Measurements from ENCODE around the gene UBTF.

UBTF gene

DNA sequence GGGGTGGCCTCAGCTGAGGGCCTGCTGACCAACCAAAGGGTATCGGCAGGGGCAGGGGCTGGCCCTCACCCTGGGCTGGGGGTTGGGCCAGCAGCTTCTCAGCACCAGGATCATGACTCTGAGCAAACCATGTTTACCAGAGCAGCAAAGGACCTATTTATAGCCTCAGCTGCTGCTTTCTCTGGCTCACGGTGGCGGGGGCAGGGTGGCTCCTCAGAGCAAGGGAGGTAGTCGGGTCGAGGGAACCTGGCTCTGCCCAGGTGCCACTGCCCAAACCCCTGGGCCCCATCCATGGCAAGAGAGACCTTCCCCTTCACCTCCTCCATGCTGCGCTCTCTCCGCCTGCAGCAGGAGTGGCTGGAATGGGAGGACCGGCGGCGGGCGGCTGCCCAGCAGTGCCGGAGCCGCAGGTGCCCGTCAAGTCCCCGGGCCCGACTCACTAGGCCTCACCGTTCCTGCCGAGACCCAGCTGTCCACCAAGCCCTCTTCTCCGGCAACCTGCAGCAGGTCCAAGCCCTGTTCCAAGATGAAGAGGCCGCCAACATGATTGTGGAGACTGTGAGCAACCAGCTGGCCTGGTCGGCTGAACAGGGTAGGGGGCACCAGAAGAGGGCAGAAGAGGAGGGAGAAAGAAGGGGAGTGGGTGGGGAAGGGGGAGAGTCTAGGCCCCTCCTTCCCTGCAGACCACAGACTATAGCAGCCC is 48.8 kb downstream of the UBTF start, which contains the start of gene ASB16:
Gene ASB16, plus strand, starts transcription at position 206 of the 703 bp plus-strand sequence. Its CDS starts 86 bp downstream, at position 292.
- no peak for DNase-seq (ENCODE audit: low spot score)

GRCh38 chr17:44170135-44170498 is 49.4 kb downstream of the UBTF start:
- DNase-seq (ENCODE audit: low spot score) = no peak

- DNase-seq (ENCODE audit: low spot score) = no peak
Measured at GRCh38 chr17:44167181-44167861, 52.2 kb downstream of the UBTF start.

DNA sequence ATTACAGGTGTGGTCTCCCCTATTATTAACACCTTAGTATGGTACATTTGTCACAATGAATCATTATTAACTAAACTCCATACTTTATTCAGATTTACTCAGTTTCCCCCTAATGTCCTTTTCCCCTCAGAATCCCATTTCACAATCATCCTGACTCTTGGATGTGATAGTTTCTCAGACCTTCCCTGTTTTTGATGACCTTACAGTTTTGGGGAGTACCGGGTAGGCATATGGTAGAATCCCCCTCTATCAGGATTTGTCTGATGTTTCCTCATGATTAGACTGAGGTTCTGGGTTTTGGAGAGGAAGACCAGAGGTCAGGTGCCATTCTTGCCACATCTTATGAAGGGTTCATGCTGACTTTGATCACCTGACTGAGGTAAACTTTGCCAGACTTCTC is 55.0 kb downstream of the UBTF start:
- no peak for DNase-seq (ENCODE audit: low spot score)

DNA sequence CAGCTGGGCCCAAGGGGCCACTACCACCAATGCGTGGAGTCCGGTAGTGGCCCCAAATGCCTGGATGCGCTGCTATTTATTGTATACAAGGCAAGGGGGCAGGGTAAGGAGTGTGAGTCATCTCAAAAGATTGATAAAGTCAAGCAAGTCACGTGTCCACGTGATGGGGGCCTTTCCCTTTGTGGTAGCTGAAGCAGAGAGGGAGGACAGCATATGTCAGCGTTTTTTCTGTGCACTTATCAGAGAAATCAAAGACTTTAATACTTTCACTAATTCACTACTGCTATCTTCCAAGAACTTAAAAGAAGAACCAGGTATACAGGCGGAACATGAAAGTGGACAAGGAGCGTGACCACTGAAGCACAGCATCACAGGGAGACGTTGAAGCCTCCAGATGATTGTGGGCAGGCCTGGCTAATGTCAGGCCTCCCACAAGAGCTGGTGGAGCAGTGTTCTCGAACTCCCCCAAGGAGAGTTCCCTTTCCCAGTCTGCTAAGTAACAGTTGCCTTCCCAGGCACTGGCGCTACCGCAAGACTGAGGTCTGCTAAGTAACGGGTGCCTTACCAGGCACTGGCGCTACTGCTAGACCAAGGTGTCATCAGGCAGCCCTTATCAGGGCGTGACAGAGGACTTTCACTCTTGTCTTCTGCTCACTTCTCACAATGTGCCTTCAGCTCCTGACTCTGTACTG is 59.8 kb downstream of the UBTF start:
- DNase-seq (ENCODE audit: low spot score) = no peak

GRCh38 chr17:44155488-44155887 is 64.0 kb downstream of the UBTF start:
- no peak for DNase-seq (ENCODE audit: low spot score)

Data from germinal center (tissue), 1 donor.